ENCODE data around the gene RPS6KL1.

- TF ChIP-seq POLR2A (IDR thresholded peaks at IDR 0.05), result no peak
- no peak for TF ChIP-seq CTCF (IDR thresholded peaks at IDR 0.05)
These were observed 51.2 kb downstream of the RPS6KL1 start for GRCh38 chr14:74871819-74872218.

Measured in Peyer's patch (tissue), 4 donors.